ENCODE data around the gene EFR3B.

GRCh38 chr2:25054720-25055119 lies 12.8 kb downstream of the EFR3B start:
- TF ChIP-seq CTCF (IDR thresholded peaks at IDR 0.05 in 2 of 3, conservative IDR thresholded peaks at IDR 0.05 in 1 of 3; ENCODE audit: control insufficient read depth in 2 of 3, extremely low read depth in 1 of 3, insufficient read depth in 1 of 3, low read depth in 3 of 3, low read length in 3 of 3), result no peak
- no peak for TF ChIP-seq POLR2A (IDR thresholded peaks at IDR 0.05; ENCODE audit: low read depth, low read length)
- no peak for TF ChIP-seq SMARCA5 (IDR thresholded peaks at IDR 0.05)
- no peak for TF ChIP-seq GATAD2B (conservative IDR thresholded peaks at IDR 0.05; ENCODE audit: low read depth)
- TF ChIP-seq ZNF24 (IDR thresholded peaks at IDR 0.05), result no peak
- no peak for TF ChIP-seq SRF (IDR thresholded peaks at IDR 0.05; ENCODE audit: low read depth in 2 of 2, low read length in 2 of 2)
- no peak for TF ChIP-seq RAD21 (IDR thresholded peaks at IDR 0.05; ENCODE audit: insufficient read depth, low read depth, low read length)
- no peak for TF ChIP-seq ZBTB11 (CRISPR knock-in tag; IDR thresholded peaks at IDR 0.05)
- no peak for TF ChIP-seq FOXM1 (IDR thresholded peaks at IDR 0.05; ENCODE audit: low read depth, low read length)
- no peak for TF ChIP-seq YY1 (IDR thresholded peaks at IDR 0.05; ENCODE audit: low read depth, low read length)
- TF ChIP-seq ATF2 (IDR thresholded peaks at IDR 0.05; ENCODE audit: low read length), result no peak
- TF ChIP-seq KDM1A (IDR thresholded peaks at IDR 0.05; ENCODE audit: borderline replicate concordance), result no peak
- TF ChIP-seq MYC (IDR thresholded peaks at IDR 0.05; ENCODE audit: insufficient read depth, insufficient read length, insufficient replicate concordance, low read length, severe bottlenecking), result no peak
- TF ChIP-seq POU2F2 (IDR thresholded peaks at IDR 0.05; ENCODE audit: borderline replicate concordance, low read depth, low read length), result no peak
